Keratinocyte (primary cell): ENCODE data around the gene HNF4A. TPM values are rescaled to one million over a fixed set of nuclear protein-coding genes. Genes with fewer than 3 reads are reported as not detected.

Source experiments
- DNase-seq: peaks from one replicate; pipeline ENCODE4 v3.0.0-alpha.2; 2011; ENCODE audit warnings: low read depth, missing footprints, low spot score
- FAIRE-seq: peaks from 2 replicates; lab custom pipeline; 2011; peaks lifted over from hg19 to GRCh38; lab: Jason Lieb, UNC
- H2AFZ ChIP-seq: 2 replicates; pipeline ENCODE4 v1.6.0; 2012; ENCODE audit warnings: low read length, control low read depth, inconsistent platforms; ENCODE audit not compliant: control insufficient read depth
- H3K27ac ChIP-seq: 2 replicates; pipeline ENCODE4 v1.5.1; 2011; ENCODE audit warnings: low read length; ENCODE audit not compliant: control insufficient read depth, insufficient read depth
- H3K27me3 ChIP-seq: 3 replicates; pipeline ENCODE4 v1.6.0; 2011; ENCODE audit warnings: low read length; ENCODE audit not compliant: control insufficient read depth, insufficient read depth; ENCODE audit errors: extremely low read depth
- H3K36me3 ChIP-seq, 2 experiments: 2 replicates in 1 of 2; 3 replicates in 1 of 2; pipeline ENCODE4 v1.5.1; 2011; ENCODE audit warnings: low read length in 2 of 2, mild to moderate bottlenecking in 1 of 2; ENCODE audit not compliant: control insufficient read depth in 2 of 2, insufficient read depth in 2 of 2; ENCODE audit errors: extremely low read depth in 1 of 2
- H3K4me1 ChIP-seq: 3 replicates; pipeline ENCODE4 v1.5.1; 2011; ENCODE audit warnings: low read length; ENCODE audit not compliant: control insufficient read depth, insufficient read depth; ENCODE audit errors: extremely low read depth
- H3K4me2 ChIP-seq: 3 replicates; pipeline ENCODE4 v1.6.0; 2011; ENCODE audit warnings: low read depth, low read length; ENCODE audit not compliant: control insufficient read depth, insufficient read depth; ENCODE audit errors: extremely low read depth
- H3K4me3 ChIP-seq, 3 experiments: fragments of 200-600 bp in 1 of 3; sonication (generic) in 1 of 3; 2 replicates in 2 of 3; 3 replicates in 1 of 3; pipeline ENCODE4 v1.5.1; 2011 to 2016; ENCODE audit warnings: low read length in 3 of 3, mild to moderate bottlenecking in 3 of 3, control low read depth in 2 of 3, inconsistent platforms in 1 of 3, low read depth in 1 of 3, mixed read lengths in 1 of 3, mixed run types in 1 of 3, moderate library complexity in 1 of 3; ENCODE audit not compliant: control insufficient read depth in 2 of 3, insufficient read depth in 2 of 3; ENCODE audit errors: extremely low read depth in 1 of 3
- H3K79me2 ChIP-seq: 2 replicates; pipeline ENCODE4 v1.6.0; 2012; ENCODE audit warnings: low read length; ENCODE audit not compliant: control insufficient read depth, insufficient read depth
- H3K9ac ChIP-seq: 3 replicates; pipeline ENCODE4 v1.6.0; 2011; ENCODE audit warnings: low read length; ENCODE audit not compliant: control insufficient read depth, insufficient read depth; ENCODE audit errors: extremely low read depth
- H3K9me1 ChIP-seq: 3 replicates; pipeline ENCODE4 v1.6.0; 2011; ENCODE audit warnings: low read length; ENCODE audit not compliant: control insufficient read depth, insufficient read depth; ENCODE audit errors: extremely low read depth
- H3K9me3 ChIP-seq: 2 replicates; pipeline ENCODE4 v1.5.1; 2012; ENCODE audit warnings: low read depth, low read length; ENCODE audit not compliant: control insufficient read depth
- H4K20me1 ChIP-seq: 3 replicates; pipeline ENCODE4 v1.6.0; 2011; ENCODE audit warnings: low read length; ENCODE audit not compliant: control insufficient read depth, insufficient read depth; ENCODE audit errors: extremely low read depth
- CTCF ChIP-seq, 3 experiments: IDR thresholded peaks in 1 of 3; conservative IDR thresholded peaks in 1 of 3; optimal IDR thresholded peaks in 1 of 3; 2 replicates in 2 of 3; 3 replicates in 1 of 3; pipeline versions ENCODE3 to v1.5.1; 2011; ENCODE audit warnings: low read length in 3 of 3, mild to moderate bottlenecking in 3 of 3, moderate library complexity in 2 of 3, control low read depth in 1 of 3, inconsistent platforms in 1 of 3; ENCODE audit not compliant: insufficient read depth in 2 of 3; ENCODE audit errors: extremely low read depth in 1 of 3
- EZH2 ChIP-seq: IDR thresholded peaks from one replicate; pipeline ENCODE4 v1.6.1; 2012; ENCODE audit warnings: inconsistent platforms, mild to moderate bottlenecking, low read length, moderate library complexity
- dilution Hi-C: fragments of 300-500 bp; cut with MboI; formaldehyde crosslinking; loops from one replicate; pipeline ENCODE4 v1.7.0; 2020; ENCODE audit warnings: low sequenced_read_pairs; ENCODE audit not compliant: extremely low pct_ligation_motif_present
- polyA plus RNA-seq, 5 experiments: library from polyadenylated mRNA; depleted of rRNA in 3 of 5; stranded (reverse) in 3 of 5; stranded (forward) in 1 of 5; unstranded in 1 of 5; fragments of >200 nt; gene quantifications; 1 replicate in 1 of 5; 2 replicates in 3 of 5; 3 replicates in 1 of 5; pipeline versions ENCODE4 v1.2.1 to v1.2.3, GENCODE V29; 2011 to 2012; ENCODE audit warnings: missing spikeins in 2 of 5, low read depth in 1 of 5, low replicate concordance in 1 of 5

HNF4A gene
- polyA plus RNA-seq, 1 donor (not counting 4 experiments of a cell fraction or from before 2014, with no cell fraction given), result not detected

- Histone ChIP-seq H3K9me1 (no peaks in the 10 kb centered on the region), H3K4me1 (peaks cover 13% of the 10 kb centered on the region), H2AFZ (no peak overlapping the region), H3K4me2 (no peak overlapping the region), H3K4me3 (no peak overlapping the region), H3K27me3 (no peaks in the 10 kb centered on the region), H3K79me2 (no peaks in the 10 kb centered on the region), H3K36me3 (no peaks in the 10 kb centered on the region), H3K9me3 (no peaks in the 10 kb centered on the region), H4K20me1 (no peaks in the 10 kb centered on the region), H3K9ac (no peak overlapping the region), H3K27ac (no peak overlapping the region)
- DNase-seq (no peak), FAIRE-seq (no peak)
- TF ChIP-seq CTCF (optimal IDR thresholded peaks at IDR 0.05 in 1 of 3, IDR thresholded peaks at IDR 0.05 in 1 of 3, conservative IDR thresholded peaks at IDR 0.05 in 1 of 3; ENCODE audit: extremely low read depth in 1 of 3, insufficient read depth in 2 of 3, low read length in 3 of 3) (no peak), EZH2 (no peak)
- dilution Hi-C loops, result no loop called here
Measured at GRCh38 chr20:44394452-44394701, 38.9 kb downstream of the HNF4A start.

GRCh38 chr20:44394702-44395460, 39.4 kb downstream of the HNF4A start:
- Histone ChIP-seq H3K9me3 (no peaks in the 10 kb centered on the region), H3K36me3 (no peaks in the 10 kb centered on the region), H3K9ac (no peak overlapping the region), H3K27me3 (no peaks in the 10 kb centered on the region), H2AFZ (no peak overlapping the region), H3K9me1 (no peaks in the 10 kb centered on the region), H3K4me3 (no peak overlapping the region), H3K4me1 (peaks cover 13% of the 10 kb centered on the region), H3K27ac (no peak overlapping the region), H3K79me2 (no peaks in the 10 kb centered on the region), H4K20me1 (no peaks in the 10 kb centered on the region), H3K4me2 (no peak overlapping the region)
- FAIRE-seq (no peak), DNase-seq (no peak)
- dilution Hi-C loops, result no loop called here
- TF ChIP-seq EZH2, result no peak
- no peak for TF ChIP-seq CTCF (optimal IDR thresholded peaks at IDR 0.05 in 1 of 3, IDR thresholded peaks at IDR 0.05 in 1 of 3, conservative IDR thresholded peaks at IDR 0.05 in 1 of 3; ENCODE audit: extremely low read depth in 1 of 3, insufficient read depth in 2 of 3, low read length in 3 of 3)
